Peyer's patch (tissue), 4 donors: ENCODE data around the gene MMP14. TPM values are rescaled to one million over a fixed set of nuclear protein-coding genes. Genes with fewer than 3 reads are reported as not detected.

Source experiments
- DNase-seq, 3 donors: peaks; one replicate each; pipeline ENCODE4 v3.0.0-alpha.2; 2017 to 2019
- H3K27ac ChIP-seq, 4 donors: fragments of 200-600 bp; sonication (generic); one replicate each; pipeline ENCODE4 v1.5.1; 2016 to 2019
- H3K27me3 ChIP-seq, 2 donors: fragments of 200-600 bp; sonication (generic); one replicate each; pipeline ENCODE4 v1.5.1; 2019
- H3K36me3 ChIP-seq, 3 donors: fragments of 200-600 bp; sonication (generic); one replicate each; pipeline ENCODE4 v1.5.1; 2016 to 2019
- H3K4me1 ChIP-seq, 4 donors: fragments of 200-600 bp; sonication (generic); one replicate each; pipeline ENCODE4 v1.5.1; 2016 to 2019
- H3K4me3 ChIP-seq, 4 donors: fragments of 200-600 bp; sonication (generic); 1 replicate in 3 of 4; 2 replicates in 1 of 4; pipeline ENCODE4 v1.5.1; 2016 to 2019; ENCODE audit warnings: mild to moderate bottlenecking in 1 of 4
- H3K9me3 ChIP-seq, 4 donors: fragments of 200-600 bp; sonication (generic); one replicate each; pipeline ENCODE4 v1.5.1; 2016 to 2019; ENCODE audit warnings: mild to moderate bottlenecking in 1 of 4
- CTCF ChIP-seq, 6 experiments: fragments of 450-650 bp in 4 of 6; fragments of 200-600 bp in 2 of 6; sonication (generic) in 1 of 6; IDR thresholded peaks; one replicate each; pipeline ENCODE4 v1.5.1; 2017 to 2019; ENCODE audit warnings: antibody characterized with exemption in 6 of 6, mild to moderate bottlenecking in 3 of 6, moderate library complexity in 1 of 6
- POLR2A ChIP-seq, 2 donors: fragments of 450-650 bp; IDR thresholded peaks; one replicate each; pipeline ENCODE4 v1.5.1; 2017; ENCODE audit warnings: antibody characterized with exemption in 2 of 2, mild to moderate bottlenecking in 2 of 2, moderate library complexity in 2 of 2
- total RNA-seq, 4 donors: library from RNA; depleted of rRNA; stranded (reverse); fragments of >200 nt; gene quantifications; one replicate each; pipeline ENCODE4 v1.1.0, GENCODE V29; 2016

MMP14 gene
- total RNA-seq, 4 donors from 2014 or later: 63.0 to 116 (median 82.9) TPM

GRCh38 chr14:22844221-22845102 lies 8.1 kb downstream of the MMP14 start:
- TF ChIP-seq POLR2A (IDR thresholded peaks at IDR 0.05) (no peak), CTCF (IDR thresholded peaks at IDR 0.05) (no peak)
- H3K4me3 ChIP-seq: no peak overlapping the region
- H3K27ac ChIP-seq: peak overlapping the region in 1 of 4 donors; percentile 72
- peaks cover 0 to 56% (median 0%) of the 10 kb centered on the region in 3 donors for H3K36me3 ChIP-seq
- H3K9me3 ChIP-seq: no peaks in the 10 kb centered on the region
- peak in 1 of 3 donors; percentile 38 for DNase-seq
- H3K4me1 ChIP-seq: peaks cover 0 to 48% (median 3%) of the 10 kb centered on the region in 4 donors
- H3K27me3 ChIP-seq: no peaks in the 10 kb centered on the region

GRCh38 chr14:22845103-22845394 lies 8.7 kb downstream of the MMP14 start:
- Histone ChIP-seq H3K4me1 (peaks cover 0 to 48% (median 3%) of the 10 kb centered on the region in 4 donors), H3K27ac (peak overlapping the region in 1 of 4 donors; percentile 72), H3K9me3 (no peaks in the 10 kb centered on the region), H3K4me3 (no peak overlapping the region), H3K36me3 (peaks cover 0 to 56% (median 0%) of the 10 kb centered on the region in 3 donors), H3K27me3 (no peaks in the 10 kb centered on the region)
- no peak for DNase-seq
- TF ChIP-seq CTCF (IDR thresholded peaks at IDR 0.05) (no peak), POLR2A (IDR thresholded peaks at IDR 0.05) (no peak)

GRCh38 chr14:22845821-22846625 lies 9.6 kb downstream of the MMP14 start:
- TF ChIP-seq POLR2A (IDR thresholded peaks at IDR 0.05) (no peak), CTCF (IDR thresholded peaks at IDR 0.05) (no peak)
- no peaks in the 10 kb centered on the region for H3K9me3 ChIP-seq
- H3K4me3 ChIP-seq: no peak overlapping the region
- H3K36me3 ChIP-seq: peaks cover 0 to 56% (median 0%) of the 10 kb centered on the region in 3 donors
- no peaks in the 10 kb centered on the region for H3K27me3 ChIP-seq
- peak overlapping the region in 3 of 4 donors; percentile 64 to 88 (median 72) for H3K27ac ChIP-seq
- DNase-seq: peak in 1 of 3 donors; percentile 33
- peaks cover 0 to 44% (median 5%) of the 10 kb centered on the region in 4 donors for H3K4me1 ChIP-seq

GRCh38 chr14:22846811-22847307 lies 10.5 kb downstream of the MMP14 start:
- TF ChIP-seq POLR2A (IDR thresholded peaks at IDR 0.05): no peak
- TF ChIP-seq CTCF (IDR thresholded peaks at IDR 0.05): no peak
- peaks cover 0 to 46% (median 5%) of the 10 kb centered on the region in 4 donors for H3K4me1 ChIP-seq
- DNase-seq: peak in 1 of 3 donors; percentile 45
- no peaks in the 10 kb centered on the region for H3K9me3 ChIP-seq
- H3K36me3 ChIP-seq: peaks cover 0 to 47% (median 0%) of the 10 kb centered on the region in 3 donors
- no peaks in the 10 kb centered on the region for H3K27me3 ChIP-seq
- H3K4me3 ChIP-seq: no peak overlapping the region
- H3K27ac ChIP-seq: peak overlapping the region; percentile 47 to 88 (median 68)

- Histone ChIP-seq H3K9me3 (no peaks in the 10 kb centered on the region), H3K36me3 (peaks cover 0 to 38% (median 0%) of the 10 kb centered on the region in 3 donors), H3K27me3 (no peaks in the 10 kb centered on the region), H3K4me1 (peaks cover 0 to 54% (median 5%) of the 10 kb centered on the region in 4 donors), H3K27ac (peak overlapping the region; percentile 63 to 88 (median 74)), H3K4me3 (no peak overlapping the region)
- DNase-seq: peak in 1 of 3 donors; percentile 39
- TF ChIP-seq POLR2A (IDR thresholded peaks at IDR 0.05): no peak
- TF ChIP-seq CTCF (IDR thresholded peaks at IDR 0.05): no peak
Observed at GRCh38 chr14:22847661-22848341, 11.4 kb downstream of the MMP14 start.
